ENCODE results near the gene PRR33.

Gene PRR33

GRCh38 chr11:1864831-1865665 lies 26.6 kb downstream of the PRR33 start:
- in situ Hi-C loops (cut with MboI; ENCODE audit: low sequenced_read_pairs) = no loop called here

- in situ Hi-C loops (cut with MboI; ENCODE audit: low sequenced_read_pairs) = no loop called here
Measured at GRCh38 chr11:1864231-1864630, 27.5 kb downstream of the PRR33 start.

DNA sequence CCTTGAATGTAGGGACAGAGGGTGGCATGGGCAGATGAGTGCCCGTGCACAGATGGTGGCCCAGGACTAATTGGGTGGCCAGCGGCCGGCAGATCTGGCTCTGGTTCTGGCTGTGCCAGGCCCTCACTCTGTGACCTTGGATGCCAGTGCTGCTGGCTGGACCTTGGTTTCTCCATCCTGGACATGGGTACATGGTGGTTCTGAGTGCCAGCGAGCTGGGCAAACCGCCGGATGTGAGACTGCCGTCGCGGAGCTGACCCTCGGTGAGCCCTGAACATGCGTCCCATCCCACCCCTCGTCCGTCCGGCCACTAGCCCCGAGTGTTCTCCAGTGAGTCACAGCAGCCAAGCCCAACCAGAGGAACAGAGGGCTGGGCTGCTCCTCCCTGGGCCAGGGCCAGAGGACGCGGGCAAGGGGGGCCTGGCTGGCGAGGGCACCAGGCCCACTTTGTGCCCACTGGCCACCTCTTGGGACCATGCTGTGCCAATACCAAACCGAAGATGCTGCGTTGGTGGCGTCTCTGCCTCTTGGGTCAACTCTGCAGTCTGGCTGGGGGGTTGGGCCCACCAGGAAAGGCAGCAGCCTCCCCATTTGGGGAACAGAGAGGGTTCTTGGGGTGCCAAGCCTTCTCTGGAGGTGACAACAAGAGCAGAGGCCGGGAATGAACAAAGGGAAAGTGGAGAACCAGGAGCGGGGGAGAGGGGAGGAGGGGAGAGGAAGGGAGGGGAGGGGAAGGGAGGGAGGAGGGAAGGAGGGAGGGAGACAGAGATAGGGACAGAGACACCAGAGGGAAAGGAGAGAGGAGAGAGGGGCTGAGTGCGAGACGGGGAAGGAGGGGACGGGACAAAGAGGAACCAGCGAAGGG lies 28.1 kb downstream of the PRR33 start:
- in situ Hi-C loops (cut with MboI; ENCODE audit: low sequenced_read_pairs) = no loop called here

GRCh38 chr11:1862588-1863351 lies 28.9 kb downstream of the PRR33 start:
- in situ Hi-C loops (cut with MboI; ENCODE audit: low sequenced_read_pairs) = no loop called here

- in situ Hi-C loops (cut with MboI; ENCODE audit: low sequenced_read_pairs) = no loop called here
Measured at GRCh38 chr11:1861435-1862411, 30.0 kb downstream of the PRR33 start.

- in situ Hi-C loops (cut with MboI; ENCODE audit: low sequenced_read_pairs) = no loop called here
Measured at GRCh38 chr11:1860108-1860507, 31.6 kb downstream of the PRR33 start.

DNA sequence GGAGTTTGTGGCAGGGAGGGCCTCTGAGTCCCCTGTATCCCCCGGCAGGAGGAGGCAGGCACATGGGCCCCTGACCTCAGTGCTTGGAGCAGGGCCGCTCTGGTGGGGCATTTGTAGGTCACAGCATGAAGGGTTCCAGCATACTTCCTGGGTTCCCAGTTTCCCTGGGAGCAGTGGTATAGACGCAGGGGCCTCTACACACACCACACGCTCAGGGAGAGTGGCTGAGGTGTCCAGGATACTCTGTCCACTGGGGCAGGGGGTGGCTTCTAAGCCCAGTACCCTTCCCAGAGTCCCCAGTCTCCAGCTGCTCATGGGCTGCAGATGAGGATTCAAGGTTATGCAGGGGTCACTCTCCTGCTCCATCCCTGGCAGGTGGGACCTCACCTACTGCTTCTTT lies 32.7 kb downstream of the PRR33 start:
- in situ Hi-C loops (cut with MboI; ENCODE audit: low sequenced_read_pairs) = no loop called here

- in situ Hi-C loops (cut with MboI; ENCODE audit: low sequenced_read_pairs) = no loop called here
Measured at GRCh38 chr11:1858576-1858975, 33.1 kb downstream of the PRR33 start.

- in situ Hi-C loops (cut with MboI; ENCODE audit: low sequenced_read_pairs) = no loop called here
Measured at GRCh38 chr11:1858154-1858553, 33.5 kb downstream of the PRR33 start.

GRCh38 chr11:1857064-1857463 lies 34.6 kb downstream of the PRR33 start:
- in situ Hi-C loops (cut with MboI; ENCODE audit: low sequenced_read_pairs) = no loop called here

GRCh38 chr11:1856306-1857005 lies 35.2 kb downstream of the PRR33 start:
- in situ Hi-C loops (cut with MboI; ENCODE audit: low sequenced_read_pairs) = no loop called here

- in situ Hi-C loops (cut with MboI; ENCODE audit: low sequenced_read_pairs) = no loop called here
Measured at GRCh38 chr11:1855886-1856265, 35.8 kb downstream of the PRR33 start.

- in situ Hi-C loops (cut with MboI; ENCODE audit: low sequenced_read_pairs) = no loop called here
Measured at GRCh38 chr11:1854949-1855885, 36.5 kb downstream of the PRR33 start.

- in situ Hi-C loops (cut with MboI; ENCODE audit: low sequenced_read_pairs) = no loop called here
Measured at GRCh38 chr11:1854132-1854948, 37.4 kb downstream of the PRR33 start.

DNA sequence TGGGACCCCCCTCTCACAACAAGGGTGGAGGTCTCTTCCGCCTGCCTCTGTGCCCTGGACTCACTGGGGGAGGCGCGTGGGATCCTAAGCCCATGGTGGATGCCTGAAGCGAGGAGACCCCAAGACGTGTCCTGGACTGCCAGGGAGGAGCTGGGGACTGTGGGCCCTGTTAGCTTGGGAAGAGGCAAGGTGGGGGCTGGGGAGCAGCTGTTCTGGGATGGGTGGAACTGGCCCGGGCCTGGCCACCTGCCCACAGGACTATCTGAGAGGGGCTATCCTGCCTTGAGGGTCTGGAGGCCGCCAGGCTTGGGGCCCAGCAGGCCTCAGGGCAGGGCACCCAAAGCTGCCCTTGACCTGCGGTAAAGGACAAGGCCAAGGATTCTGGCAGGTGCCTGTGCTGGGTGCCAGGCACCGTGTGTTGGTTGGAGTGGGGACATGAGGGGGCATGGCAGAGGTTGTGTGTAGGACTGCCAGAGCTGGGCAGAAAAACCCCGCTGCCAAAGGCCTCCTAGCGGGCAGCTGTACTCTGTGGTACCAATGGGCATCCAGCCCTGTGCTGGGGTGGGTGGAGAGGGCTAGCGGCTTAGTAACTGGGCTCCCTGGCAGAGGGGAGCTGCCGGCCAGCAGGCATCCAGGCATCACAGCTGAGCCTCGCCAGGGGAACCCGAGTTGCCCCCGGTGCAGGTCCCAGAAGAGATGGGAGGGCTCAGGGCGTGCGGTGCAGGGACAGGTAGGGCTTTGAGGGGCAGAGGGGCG lies 38.1 kb downstream of the PRR33 start:
- in situ Hi-C loops (cut with MboI; ENCODE audit: low sequenced_read_pairs) = no loop called here

- in situ Hi-C loops (cut with MboI; ENCODE audit: low sequenced_read_pairs) = no loop called here
Measured at GRCh38 chr11:1852877-1853276, 38.8 kb downstream of the PRR33 start, which contains the start of gene LSP1. LSP1 (plus strand) TSS chr11:1853084; CDS start chr11:1853145, 61 bp downstream.

Data from HL-60/S4 treated with phorbol 12-myristate 13-acetate at 8.2 ng/mL for 4 days and 3 days (cell line).